ENCODE results near the gene CDH4.
A peak's percentile ranks its signal among the peaks of the same experiment; 100 is the strongest.

The CDH4 gene

DNA sequence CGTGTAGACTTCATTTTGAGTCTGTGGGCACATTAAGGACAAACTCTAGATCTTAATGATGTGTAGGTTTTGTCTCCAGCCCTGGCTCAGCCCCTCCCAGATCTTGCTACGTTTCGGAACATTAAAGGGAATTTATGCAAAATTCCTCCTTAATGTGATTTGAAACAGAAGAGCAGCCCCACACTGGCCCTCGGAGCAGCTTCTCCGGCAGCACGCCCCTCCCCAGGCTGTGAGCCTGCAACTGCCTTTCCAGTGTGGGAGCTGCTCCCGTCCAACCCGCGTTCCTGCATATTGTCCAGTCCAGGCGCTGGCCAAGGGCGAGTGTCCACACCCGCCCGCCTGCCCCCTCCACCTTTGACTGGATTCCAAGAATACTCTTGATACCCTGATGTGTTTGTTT lies 556.4 kb downstream of the CDH4 start:
- DNase-seq = peak in 5 of 56 donors; percentile 9 to 66 (median 16)

DNA sequence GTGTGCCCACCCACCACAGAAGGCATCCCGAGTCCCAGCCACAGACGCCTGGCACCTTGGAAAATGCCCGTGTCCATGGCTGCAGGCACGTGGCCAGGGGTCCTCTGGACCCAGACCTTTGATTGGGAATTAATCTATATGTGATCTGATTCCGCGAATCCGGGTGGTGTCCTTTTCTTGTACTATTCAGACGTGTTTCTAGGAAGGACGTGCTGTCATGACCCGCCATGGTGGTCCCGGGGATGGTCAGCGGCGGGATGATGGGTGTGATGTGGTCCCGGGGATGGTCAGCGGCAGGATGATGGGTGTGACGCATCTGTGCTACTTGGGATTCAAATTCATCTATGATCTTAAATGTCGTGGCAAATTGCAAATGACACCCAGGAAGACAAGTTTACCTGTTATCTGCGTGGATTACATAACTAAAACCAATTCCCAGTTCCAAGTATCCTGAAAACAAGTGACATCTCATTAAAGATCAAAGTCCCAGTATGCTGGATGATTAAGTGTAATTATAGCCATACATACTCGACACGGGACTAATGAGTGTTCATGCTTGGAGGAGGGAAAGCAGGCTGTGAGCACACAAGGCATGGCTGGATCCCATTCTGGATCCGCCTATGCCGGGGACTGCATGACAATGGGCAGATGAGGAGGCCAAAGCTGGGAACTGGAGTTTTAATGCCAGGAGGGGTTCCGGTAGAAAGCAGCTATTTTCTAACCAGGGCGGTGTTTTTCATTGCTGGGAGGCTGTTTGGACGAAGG lies 557.1 kb downstream of the CDH4 start:
- DNase-seq = no peak

DNA sequence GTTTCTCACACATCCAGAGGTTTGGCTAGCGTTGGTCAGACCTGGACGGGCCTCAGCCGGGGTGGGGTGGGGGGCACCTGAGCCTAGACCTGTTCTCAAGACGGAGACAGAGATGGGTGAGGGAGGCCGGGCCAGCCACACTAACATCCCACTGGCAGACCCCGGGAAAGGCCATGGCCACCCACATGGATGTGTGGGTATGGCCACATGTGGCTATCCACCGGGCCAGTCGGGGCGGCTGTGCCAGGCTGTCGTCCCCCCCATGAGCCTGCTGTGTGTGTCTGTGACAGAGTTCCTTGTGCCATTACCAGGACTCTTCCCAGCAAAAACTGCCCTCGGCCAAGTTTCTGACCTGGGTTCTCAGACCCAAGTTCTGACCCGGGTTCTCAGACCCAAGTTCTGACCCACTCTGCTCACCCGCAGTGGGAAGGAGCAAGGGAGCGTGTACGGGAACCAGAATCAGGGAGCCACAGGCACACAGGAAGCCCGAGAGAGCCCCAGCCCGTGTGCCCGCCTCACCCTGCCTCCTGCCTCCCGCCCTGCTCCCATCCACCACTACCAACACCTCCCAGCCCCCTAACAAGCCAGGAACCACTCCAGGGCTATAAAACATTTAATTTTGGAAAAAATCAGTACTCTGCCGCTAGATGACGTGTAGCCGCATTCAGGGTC lies 558.1 kb downstream of the CDH4 start:
- DNase-seq = no peak

DNA sequence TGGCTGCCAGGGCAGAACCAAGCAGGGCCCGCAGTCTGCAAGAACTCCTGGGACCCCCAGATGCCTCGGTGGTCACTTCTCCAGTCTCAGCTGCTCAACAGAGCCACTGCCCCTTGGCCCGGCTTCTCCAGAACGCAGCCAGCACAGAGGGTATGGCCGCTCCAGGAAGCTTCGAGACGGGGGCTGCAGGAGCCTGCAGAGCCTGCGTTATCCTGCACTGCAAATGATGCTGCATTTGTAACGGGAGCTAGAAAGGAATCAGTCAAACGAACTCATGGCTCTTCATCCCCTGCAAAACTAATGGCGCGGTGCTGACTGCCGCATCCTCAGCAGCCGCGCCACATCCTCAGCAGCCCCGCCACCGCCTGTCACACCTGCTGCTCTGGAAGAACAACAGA lies 558.7 kb downstream of the CDH4 start:
- DNase-seq = no peak

DNA sequence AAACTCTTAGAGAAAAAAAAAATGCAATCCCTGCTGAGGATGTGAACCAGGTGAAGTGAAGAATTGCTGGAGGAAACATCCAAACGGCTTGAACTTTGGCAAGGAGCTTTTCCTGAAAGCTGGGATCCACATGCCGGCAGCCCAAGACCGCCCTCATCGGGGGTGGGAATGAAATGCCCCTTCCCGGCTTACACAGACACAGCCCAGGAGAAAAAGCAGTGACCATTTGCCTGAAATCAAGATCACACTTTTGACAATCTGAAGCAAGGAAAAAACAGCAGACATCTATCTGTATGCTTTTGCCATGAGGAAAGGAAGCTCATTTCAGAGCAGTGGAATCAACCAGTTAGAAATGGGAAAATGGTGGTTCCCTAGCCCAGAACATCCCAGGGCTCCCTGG lies 559.1 kb downstream of the CDH4 start:
- no peak for DNase-seq

DNA sequence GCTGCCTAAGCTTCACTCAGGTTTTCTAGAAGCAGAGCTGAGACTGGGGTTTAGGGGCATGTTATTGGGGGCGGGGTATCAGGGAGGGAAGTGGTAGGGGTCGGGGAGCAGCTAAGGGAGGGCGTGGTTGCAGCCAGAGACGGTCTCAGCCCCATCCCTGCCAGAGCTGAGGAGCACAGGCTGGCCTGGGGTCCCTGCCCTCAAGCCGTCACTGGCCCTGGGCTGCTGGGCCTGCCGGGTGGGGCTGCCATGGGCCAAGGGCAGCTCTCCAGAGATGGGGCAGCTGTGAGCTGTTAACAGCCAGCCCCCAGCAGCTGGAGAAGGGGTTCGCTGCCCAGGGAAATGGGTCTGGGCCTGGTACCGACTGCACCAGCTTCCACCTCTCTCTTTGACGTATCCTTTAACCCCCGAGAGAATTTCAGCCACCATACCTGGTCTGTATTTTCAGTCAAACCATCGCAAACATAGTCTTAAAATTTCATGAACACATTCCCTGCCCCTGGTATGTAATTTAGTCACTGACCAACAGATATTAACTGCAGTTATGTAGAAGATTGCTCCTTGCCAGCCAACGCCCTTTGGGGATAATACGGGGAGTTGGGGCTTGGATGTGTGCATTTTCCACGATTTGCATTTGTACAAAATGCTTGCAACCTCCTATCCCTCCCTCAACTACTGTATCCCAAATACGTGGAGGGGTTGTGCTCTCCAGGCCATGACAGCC lies 560.2 kb downstream of the CDH4 start:
- no peak for DNase-seq

DNA sequence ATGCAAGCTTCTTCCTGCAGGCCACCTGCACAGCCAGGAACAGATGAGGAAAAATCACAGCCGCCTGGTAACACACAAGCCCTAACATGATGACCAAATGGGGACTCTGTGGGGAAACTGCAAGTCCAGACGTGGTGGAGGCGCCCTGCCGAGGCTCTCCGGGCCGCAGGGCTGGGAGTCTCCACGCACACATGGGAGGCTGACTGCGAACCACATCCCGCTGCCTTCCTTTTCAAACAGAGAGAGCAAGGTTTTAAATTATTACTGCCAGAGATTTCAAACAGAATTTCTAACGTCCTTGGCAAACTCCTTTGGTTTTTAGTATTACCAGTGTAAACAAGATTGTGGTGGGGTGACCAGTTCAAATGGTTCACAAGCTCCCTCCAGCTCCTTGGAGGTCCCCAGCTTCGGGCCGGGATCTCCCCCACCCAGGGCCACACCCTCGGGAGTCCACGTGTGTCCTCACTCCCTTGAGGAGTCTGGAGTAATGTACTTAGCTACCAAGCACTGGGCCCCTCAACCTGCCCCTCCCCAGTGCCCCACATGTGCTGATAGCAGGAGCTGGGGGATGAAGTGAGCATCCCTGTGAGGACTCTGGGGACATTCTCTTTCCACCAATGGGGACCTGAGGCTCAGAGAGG lies 560.9 kb downstream of the CDH4 start:
- no peak for DNase-seq

DNA sequence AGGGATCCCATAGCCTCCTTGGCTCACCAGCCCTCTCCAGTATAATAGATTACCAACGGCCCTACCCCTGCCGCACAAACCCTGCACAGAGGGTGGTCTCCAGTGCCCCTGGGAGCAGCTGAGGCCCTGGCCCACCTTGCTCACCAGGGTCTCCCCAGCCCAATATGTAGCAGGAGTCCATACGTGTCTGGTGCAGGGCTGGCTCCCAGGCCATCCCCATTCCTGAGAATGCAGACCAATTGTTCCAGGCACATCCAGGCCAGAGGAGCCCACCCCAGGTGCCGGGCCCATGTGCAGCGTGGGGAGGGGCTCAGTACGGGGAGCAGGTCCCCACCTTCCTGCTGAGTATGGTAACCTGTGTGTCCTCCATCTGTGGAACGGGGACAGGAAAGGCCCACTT lies 561.7 kb downstream of the CDH4 start:
- DNase-seq = no peak

DNA sequence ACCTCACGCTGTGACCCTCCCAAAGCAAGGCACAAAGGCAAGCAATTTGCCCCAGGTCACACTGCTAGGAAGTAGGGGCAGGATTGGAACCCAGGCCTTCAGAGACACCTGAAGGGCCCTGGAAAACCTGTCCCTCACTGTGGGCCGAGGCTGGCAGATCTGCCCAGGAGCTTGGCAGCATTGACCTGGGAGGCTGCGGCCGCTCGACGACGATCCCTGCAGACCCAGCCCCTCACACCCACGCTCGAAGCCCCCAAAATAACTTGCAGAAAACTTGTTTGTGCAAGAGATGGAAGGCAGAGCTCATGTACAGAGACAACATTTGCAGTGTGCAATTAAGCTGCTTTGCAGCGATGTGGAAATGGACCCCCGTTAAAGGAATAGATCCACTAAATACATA lies 562.2 kb downstream of the CDH4 start:
- DNase-seq = no peak

DNA sequence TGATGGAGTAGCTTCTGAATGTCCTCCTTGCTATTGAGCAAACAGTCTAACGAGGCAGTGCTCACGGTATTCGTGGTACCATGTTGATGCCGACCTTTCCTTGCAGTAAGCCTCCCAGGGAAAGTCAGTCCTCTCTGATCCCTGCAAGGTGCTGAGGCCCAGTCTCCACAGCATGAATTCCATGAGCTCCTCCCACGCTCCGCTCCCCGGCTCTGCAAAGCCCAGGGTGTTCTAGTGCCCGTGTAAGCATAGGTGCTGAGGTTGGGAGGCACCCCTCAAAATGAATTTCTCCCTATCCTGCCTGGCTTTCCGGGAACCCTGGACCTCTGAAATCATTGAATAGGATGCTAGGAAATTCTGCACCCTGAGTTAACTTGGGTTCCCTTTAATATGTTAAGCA lies 562.7 kb downstream of the CDH4 start:
- DNase-seq = no peak

DNA sequence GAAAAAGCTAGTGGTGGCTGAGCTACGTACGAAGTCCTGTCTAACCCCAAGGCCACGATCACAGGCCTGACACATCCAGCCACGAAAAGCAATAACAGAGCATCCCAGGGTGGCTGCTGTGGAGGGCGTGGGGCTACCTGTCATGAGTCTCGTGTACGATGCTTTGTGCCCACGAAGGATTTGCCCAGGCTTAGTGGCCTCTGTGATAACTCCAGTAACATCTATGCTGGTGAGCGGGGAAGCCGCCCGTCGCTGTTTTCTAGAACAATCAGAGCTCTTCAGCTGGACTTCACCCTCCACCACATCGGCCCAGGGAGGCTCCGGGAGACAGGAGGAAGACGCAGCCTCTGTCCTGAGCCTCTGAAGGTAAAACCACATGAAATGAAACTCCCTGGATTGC lies 563.1 kb downstream of the CDH4 start:
- no peak for DNase-seq

DNA sequence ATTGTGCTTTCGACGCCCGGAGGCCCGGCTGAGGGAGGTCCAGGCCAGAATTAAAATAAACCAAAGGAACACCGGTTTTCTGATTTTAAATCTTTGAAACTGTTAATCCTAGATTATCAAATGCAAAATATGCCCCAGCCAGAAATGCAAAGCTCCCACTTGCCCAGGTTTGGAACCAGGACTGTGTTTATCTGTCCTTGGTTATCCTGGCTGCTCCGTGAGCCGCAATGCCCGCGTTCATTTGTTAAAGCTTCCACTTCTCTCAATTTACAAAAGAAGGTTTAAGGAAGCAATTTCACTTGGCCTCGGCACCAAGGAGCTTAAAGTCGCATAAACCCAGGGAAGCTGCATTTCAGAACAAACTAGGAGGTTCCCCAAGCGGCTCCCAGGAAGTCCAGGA lies 563.6 kb downstream of the CDH4 start:
- DNase-seq = no peak

DNA sequence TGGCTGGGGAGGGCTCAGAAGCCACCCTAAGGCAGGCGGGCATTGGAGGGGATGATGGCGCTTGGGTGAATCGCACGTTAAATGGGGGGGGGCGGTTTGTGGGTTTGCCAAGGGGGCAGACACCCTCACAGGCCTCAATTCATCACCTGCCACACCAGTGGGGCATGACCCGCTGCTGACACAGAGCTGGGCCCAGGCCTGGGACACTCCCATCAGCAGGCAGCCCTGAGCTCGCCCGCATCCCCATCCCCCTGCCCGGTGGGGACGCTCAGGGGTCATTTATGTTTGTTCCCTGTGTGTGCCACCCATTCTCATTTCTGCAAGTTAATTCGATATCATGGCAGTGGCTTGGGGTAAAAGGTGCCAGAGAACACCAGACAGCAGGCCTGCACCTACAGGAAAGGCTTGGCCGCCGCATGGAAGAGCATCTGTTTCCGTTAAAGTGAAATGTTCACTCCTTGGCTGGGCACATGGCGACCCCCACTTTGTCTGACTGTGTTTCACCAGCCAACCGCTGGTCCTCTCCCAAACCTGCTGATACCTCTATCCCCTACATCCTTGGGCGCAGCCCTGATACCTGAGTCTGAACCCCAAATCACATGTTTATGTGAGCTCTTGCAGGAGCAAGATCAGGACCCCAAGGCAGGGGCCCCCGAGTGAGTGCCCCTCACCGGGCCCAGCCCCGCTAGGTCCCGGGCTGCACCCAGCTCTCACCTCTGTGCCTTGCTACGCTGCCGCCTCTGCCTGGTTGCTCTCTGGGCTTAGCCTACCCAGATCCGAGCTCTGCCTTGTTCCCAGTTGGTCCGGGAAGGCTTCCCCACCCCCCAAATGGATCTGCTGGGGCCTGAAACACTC lies 564.8 kb downstream of the CDH4 start:
- DNase-seq = no peak

DNA sequence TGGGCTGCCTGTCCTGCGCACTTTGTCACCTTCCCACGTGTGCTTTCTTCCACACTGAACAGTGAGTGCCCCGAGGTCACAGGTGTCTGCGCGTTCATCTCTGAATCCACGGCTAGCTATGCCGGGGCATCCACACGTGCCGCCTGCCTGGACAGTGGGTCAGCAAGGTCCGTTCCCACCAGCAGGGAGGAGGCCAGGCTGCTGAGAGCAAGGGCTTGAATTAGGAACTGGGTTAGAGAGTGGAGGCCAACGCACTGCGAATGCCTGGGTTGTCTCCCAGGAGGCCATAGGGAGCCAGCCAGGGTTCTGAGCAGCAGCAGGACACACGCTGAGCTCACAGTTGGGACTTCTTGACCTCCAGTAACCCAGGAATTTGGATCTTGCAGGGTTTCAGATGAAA lies 565.5 kb downstream of the CDH4 start:
- DNase-seq = no peak

DNA sequence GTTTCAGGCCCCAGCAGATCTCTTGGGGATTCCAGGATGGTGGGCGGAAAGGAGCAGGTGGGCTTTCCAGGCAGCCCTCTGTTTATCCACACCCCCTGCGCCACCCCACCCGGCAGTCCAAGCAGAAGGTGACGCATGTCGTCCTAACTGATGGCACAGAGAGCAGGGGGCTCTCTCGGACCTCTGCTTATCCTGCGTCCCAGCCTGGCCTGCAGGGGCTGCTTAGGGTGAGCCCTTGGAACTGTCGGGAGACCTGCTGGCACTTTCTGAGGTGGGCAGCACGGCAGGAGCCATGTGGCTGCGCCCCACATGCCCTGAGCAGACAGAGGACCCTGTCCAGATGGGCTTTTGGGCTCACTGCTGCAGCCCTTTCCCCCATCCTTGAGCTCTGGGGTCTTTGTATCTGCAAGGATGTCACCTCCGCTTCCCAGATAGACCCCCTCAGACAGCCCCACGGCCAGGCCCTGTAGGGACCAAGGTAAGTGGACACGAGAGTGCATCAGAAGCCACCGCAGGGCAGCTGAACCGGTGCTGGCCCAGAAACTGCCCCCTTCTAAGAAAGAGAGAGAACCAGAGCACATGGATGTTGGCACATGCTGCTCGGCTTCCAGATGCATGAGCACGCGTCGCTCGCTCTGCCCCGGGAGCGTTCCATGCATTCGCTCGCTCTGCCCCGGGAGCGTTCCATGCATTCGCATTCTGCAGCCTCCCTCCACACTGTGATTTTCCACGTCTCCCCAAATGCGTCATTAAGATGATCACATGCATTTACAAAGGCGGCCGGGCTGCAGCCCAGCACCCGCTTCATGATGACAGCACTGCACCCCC lies 566.9 kb downstream of the CDH4 start:
- no peak for DNase-seq

DNA sequence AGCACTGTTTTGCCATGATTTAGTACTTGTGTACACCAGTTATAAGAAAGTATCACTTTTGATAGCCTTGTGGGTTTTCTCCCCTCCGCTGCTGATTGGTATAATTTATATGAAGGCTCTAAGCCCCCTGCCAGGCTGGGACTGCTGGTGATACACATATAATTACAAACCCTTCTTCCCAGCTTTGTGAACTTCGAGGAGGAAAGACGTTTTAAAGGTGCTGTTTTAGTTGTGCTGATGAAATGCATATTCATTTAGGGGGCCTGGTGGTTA lies 567.4 kb downstream of the CDH4 start:
- no peak for DNase-seq

DNA sequence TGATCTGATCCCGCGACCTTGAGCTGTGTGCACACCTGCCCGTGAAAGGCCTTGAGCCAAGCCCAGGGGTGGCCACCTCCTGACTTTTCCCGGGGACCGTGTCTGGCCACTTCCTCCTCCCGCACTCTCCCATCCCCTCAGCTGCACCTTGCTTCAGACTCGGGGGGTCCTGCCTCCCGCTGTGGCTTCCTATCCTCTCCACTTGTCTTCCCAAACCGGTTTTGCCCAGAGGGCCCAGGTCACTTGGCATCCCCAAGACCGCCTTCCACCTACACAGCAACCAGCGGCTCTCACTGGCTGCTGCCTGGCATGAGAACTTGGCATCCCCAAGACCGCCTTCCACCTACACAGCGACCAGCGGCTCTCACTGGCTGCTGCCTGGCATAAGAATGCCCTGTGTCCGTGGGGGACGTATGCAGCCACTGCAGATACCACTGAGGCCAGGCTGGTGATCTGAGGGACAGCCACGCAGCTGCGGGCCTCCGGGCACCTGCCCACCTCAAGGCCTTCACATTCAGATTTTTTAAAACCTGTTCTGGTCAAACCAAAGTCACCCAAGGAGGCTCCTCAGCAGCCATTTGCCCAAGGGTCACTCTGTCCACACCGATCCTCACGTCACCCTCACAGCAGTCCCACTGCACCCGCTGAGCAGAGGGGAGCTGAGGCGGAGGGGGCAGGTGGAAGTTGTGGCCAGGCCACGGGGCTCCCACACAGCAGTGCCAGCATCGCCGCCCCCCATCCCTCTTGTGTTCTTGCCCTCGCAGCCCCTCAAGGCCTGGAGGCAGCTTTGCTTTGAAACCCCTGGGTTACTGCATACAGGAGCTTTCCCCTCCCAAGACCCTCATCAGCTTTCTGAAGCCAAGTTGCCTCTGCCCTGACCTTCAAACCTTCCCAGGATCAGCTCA lies 568.1 kb downstream of the CDH4 start:
- DNase-seq = no peak

DNA sequence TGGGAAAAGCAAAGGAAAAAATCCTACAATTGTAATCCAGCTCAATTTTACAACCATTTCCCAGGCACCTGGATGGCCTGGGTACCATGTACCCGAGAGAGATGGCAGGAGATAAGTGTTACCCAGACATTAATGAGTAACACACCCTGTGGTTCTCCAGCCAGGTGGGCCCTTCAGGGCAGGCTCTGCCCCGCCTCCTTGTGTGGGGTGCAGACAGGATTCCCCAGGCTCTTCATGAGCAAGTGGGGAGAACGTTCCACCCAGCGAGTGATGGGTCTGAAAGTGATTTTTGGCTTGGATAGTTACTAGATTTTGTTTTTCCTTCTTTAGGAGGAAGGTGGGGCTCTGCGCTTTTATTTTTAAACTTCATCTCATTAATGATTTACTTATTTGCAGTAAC lies 569.7 kb downstream of the CDH4 start:
- DNase-seq = no peak

DNA sequence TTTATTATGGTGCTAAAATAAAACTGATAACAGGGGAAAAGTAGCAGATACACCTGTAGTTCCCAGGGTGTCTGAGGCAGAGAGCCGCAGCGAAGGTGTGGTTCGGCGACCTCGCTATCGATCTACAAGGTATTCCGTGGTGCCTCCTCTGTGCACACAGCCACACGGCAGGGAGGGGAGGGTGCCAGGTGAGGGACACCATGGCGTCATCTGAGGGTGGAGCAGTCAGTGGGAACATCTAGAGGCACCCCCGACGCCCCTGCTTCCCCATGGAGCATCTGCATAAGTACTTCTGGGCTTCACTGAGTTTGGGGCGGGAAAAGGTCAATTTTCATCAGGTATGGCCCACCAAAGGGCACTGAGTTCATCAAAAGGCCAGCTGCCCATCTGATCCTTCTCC lies 570.3 kb downstream of the CDH4 start:
- DNase-seq = no peak

Measured in amygdala (tissue), 56 donors.